Erythroblast (primary cell): Measurements from ENCODE around the gene RGS7.

Experiments
- GATA1 ChIP-seq: IDR thresholded peaks from 2 replicates; pipeline ENCODE4 v1.6.1; 2011; ENCODE audit warnings: low read depth, mild to moderate bottlenecking, control low read depth, low read length, moderate library complexity
- POLR2A ChIP-seq: IDR thresholded peaks from 2 replicates; pipeline ENCODE4 v1.6.1; 2011; ENCODE audit warnings: mild to moderate bottlenecking, low read length

GRCh38 chr1:240878631-240879030 is 478.4 kb downstream of the RGS7 start:
- no peak for TF ChIP-seq POLR2A
- TF ChIP-seq GATA1 = no peak
